ENCODE measurements around the gene PPIB. TPM values are rescaled to one million over a fixed set of nuclear protein-coding genes. Genes with fewer than 3 reads are reported as not detected.

Gene PPIB
- total and polyA plus RNA-seq, 8 donors, result 512 to 728 (median 544) TPM

- DNase-seq (no peak), ATAC-seq (no peak)
- H3K27ac ChIP-seq, result no peak overlapping the region
- peaks cover 0 to 100% of the 10 kb centered on the region in 2 donors for H3K36me3 ChIP-seq
- TF ChIP-seq, protein P1, sequence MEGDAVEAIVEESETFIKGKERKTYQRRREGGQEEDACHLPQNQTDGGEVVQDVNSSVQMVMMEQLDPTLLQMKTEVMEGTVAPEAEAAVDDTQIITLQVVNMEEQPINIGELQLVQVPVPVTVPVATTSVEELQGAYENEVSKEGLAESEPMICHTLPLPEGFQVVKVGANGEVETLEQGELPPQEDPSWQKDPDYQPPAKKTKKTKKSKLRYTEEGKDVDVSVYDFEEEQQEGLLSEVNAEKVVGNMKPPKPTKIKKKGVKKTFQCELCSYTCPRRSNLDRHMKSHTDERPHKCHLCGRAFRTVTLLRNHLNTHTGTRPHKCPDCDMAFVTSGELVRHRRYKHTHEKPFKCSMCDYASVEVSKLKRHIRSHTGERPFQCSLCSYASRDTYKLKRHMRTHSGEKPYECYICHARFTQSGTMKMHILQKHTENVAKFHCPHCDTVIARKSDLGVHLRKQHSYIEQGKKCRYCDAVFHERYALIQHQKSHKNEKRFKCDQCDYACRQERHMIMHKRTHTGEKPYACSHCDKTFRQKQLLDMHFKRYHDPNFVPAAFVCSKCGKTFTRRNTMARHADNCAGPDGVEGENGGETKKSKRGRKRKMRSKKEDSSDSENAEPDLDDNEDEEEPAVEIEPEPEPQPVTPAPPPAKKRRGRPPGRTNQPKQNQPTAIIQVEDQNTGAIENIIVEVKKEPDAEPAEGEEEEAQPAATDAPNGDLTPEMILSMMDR (IDR thresholded peaks at IDR 0.05), result no peak
- H3K9me3 ChIP-seq, result no peaks in the 10 kb centered on the region
- peaks cover 0 to 7% of the 10 kb centered on the region in 2 donors for H3K4me1 ChIP-seq
- no peaks in the 10 kb centered on the region for H3K27me3 ChIP-seq
- intact Hi-C loops (cut with DNase I), result no loop called here
- H3K4me3 ChIP-seq, result no peak overlapping the region
These were observed 29.0 kb downstream of the PPIB start for GRCh38 chr15:64133623-64134344.

DNA sequence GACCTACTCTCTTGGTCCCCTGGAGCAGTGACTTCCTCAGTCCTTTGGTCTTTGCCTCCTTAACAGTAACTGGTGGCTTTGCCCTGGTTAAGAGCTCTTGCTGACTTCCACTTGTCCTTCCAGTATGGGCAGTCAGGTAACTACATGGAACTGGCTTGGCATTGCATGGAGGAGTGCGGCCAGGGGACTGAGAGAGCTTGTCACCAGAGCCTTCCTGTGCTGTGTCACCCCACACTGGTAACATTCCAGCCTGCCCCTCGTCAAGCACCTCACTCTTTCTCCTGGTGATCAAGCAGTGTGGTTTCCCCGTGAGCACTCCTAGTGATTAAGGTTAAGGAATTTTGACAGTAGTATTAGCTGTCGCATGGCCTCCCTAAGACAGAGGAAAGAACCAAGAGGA, 30.6 kb downstream of the PPIB start:
- H3K4me3 ChIP-seq, result no peak overlapping the region

DNA sequence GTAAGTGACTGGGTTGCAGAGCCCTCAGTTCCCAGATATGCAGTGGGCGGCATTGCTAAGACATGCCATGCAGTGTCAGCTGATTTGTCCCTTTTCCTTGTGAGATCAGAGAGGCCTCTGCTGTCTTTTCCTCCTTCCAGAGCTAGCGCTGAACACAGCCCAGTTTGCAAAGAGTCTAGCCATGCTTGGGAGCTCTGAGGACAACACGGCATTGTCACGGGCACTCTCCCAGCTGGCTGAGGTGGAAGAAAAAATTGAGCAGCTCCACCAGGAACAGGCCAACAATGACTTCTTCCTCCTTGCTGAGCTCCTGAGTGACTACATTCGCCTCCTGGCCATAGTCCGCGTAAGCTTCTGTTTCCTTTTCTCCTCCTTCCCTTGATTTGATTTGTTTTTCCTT, 31.3 kb downstream of the PPIB start:
- Histone ChIP-seq H3K36me3 (peaks cover 0 to 100% of the 10 kb centered on the region in 2 donors), H3K4me1 (peaks cover 0 to 7% of the 10 kb centered on the region in 2 donors), H3K27ac (no peak overlapping the region), H3K9me3 (no peaks in the 10 kb centered on the region), H3K4me3 (no peak overlapping the region), H3K27me3 (no peaks in the 10 kb centered on the region)
- DNase-seq (no peak), ATAC-seq (no peak)
- intact Hi-C loops (cut with DNase I), result no loop called here
- TF ChIP-seq, protein P1 (IDR thresholded peaks at IDR 0.05), result no peak

More for the DNA sequence above, 30.6 kb downstream of the PPIB start:
- H3K9me3 ChIP-seq, result no peaks in the 10 kb centered on the region
- H3K36me3 ChIP-seq, result peaks cover 0 to 100% of the 10 kb centered on the region in 2 donors
- H3K27me3 ChIP-seq, result no peaks in the 10 kb centered on the region
- H3K4me1 ChIP-seq, result peaks cover 0 to 7% of the 10 kb centered on the region in 2 donors
- DNase-seq (no peak), ATAC-seq (peak; percentile 43)
- intact Hi-C loops (cut with DNase I), result no loop called here
- H3K27ac ChIP-seq, result no peak overlapping the region
- TF ChIP-seq, protein P1 (IDR thresholded peaks at IDR 0.05), result no peak

DNA sequence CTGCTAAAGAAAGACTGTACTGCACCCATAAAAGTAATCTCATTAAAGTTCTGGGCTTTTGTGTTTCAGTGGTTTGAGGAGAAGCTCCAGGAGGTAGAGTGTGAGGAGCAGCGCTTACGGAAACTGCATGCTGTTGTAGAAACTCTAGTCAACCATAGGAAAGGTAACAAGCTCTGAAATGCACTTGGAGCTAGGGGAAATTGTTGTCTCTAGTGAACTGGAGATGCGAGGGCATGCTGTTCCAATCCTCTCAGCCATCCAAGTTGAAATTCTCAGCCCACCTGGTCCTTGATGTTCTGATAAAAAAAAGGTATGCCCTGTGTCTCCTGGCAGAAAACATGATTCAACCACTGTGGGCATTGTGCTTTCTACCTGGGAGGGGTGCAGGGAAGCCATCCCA, 32.7 kb downstream of the PPIB start:
- Histone ChIP-seq H3K4me1 (peaks cover 0 to 7% of the 10 kb centered on the region in 2 donors), H3K9me3 (no peaks in the 10 kb centered on the region), H3K36me3 (peaks cover 0 to 100% of the 10 kb centered on the region in 2 donors), H3K27ac (no peak overlapping the region), H3K27me3 (no peaks in the 10 kb centered on the region), H3K4me3 (no peak overlapping the region)
- no peak for ATAC-seq
- intact Hi-C loops (cut with DNase I), result no loop called here
- TF ChIP-seq, protein P1 (IDR thresholded peaks at IDR 0.05), result no peak
- DNase-seq, result no peak

GRCh38 chr15:64127521-64128270, 35.1 kb downstream of the PPIB start:
- intact Hi-C loops (cut with DNase I), result no loop called here
- H3K27ac ChIP-seq, result peak overlapping the region in 1 of 2 donors; percentile 35
- no peaks in the 10 kb centered on the region for H3K9me3 ChIP-seq
- H3K4me1 ChIP-seq, result no peaks in the 10 kb centered on the region
- H3K27me3 ChIP-seq, result no peaks in the 10 kb centered on the region
- DNase-seq (no peak), ATAC-seq (peak; percentile 86)
- TF ChIP-seq, protein P1 (IDR thresholded peaks at IDR 0.05), result no peak
- H3K36me3 ChIP-seq, result peaks cover 0 to 100% of the 10 kb centered on the region in 2 donors
- no peak overlapping the region for H3K4me3 ChIP-seq
